Measurements from ENCODE around the gene BCAR1.
"Not testable (repeated sequence)": the region's sequence is repeated elsewhere in the genome, so short reads cannot be mapped to it uniquely, and the experiment has no call there.

BCAR1 gene

DNA sequence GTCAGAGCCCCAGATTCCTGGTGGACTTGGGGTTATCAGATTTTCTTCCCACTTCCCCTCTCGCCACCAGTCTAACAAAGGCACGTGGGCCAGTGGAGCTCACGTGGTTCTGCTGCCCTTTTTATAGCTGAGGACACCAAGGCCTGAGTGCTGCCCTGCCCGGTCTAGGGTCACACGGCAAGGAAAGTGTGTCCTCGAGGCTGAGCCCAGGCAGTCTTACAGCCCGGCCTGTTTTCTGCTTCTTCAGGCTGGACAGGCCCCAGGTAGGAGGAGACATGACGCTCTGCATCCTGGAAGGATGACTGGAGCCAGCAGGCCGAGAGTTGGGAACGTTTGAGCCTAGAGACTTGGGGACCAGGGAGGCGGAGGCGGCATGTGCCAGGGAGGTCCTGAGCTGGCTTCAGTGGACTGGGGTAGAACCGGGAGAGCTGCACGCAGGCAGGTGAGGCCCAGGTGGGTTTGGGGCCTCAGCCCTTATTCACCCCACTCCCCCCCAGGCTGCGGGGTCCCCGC, 29.1 kb downstream of the BCAR1 start:
- DNase-seq = no peak

DNA sequence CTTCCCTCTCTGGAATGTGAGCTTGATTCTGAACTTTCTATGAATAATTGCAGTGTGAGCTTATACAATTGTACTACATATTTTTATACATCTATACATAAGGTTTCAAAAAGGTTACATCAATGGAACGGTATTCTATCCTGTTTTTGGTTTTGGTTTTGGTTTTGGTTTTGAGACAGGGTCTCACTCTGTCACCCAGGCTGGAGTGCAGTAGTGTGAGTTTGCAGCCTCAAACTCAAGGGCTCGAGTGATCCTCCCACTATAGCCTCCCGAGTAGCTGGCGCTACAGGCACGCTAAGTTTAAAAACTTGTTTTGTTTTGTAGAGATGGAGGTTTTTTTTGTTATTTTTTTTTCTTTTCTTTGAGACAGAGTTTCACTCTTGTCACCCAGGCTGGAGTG, 31.6 kb downstream of the BCAR1 start:
- no peak for DNase-seq

DNA sequence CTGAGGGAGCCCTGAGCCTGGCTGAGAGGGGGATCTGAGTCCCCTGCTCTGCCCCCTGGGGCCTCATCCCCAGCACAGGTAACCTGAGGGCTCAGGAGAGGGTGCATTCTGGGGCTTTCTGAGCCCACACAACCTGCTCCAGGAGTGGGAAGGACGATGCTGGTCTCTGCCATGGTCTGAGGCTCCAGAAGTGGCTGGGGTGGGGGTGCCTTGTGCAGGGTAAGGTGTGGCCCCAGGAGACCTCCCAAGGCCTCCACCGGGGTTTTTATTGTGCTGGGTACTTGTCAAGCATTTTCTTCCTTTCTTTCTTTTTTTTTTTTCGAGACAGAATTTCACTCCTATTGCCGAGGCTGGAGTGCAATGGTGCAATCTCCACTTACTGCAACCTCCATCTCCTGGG, 32.3 kb downstream of the BCAR1 start:
- DNase-seq = no peak

DNA sequence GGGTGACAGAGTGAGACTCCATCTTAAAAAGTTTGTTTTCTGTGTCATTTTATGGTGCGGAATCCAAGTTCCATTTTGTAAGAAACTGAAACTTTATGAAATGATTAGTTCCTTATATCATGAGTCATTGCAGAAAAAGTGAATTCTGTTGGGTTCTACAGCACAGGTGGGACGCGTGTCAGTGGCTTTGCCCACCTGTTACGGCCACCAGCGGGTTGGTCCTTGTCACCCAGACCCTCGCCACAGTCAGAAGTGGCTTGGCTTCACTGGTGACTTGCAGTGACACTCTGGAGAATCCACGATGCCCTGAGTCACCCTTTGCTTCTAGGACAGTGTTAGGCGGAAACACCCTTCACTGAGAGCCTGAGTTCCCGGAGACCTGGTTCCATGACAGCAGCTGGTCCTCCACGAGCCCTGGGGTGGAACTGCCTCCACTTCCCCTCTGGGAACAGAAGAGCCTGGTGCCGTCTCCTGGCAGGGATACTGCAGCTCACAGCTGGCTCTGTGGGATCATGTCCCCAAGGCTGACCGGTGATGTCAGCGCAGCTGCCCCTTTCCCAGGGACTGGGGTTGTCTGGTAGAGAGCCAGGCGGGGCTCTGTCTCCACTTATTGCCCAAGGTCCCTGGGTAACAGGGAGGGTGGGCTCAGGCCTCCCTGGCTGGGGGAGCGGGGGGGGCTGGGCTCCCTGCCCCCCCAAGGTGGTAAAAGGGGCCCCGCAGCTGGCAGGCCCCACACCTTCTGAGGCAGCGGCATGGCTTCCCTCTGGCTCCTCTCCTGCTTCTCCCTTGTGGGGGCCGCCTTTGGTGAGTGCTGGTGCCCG, 33.0 kb downstream of the BCAR1 start, which contains the start of gene CTRB1:
CTRB1 (plus strand) TSS at position 733 of the 821 bp plus-strand sequence; CDS start at position 753, 20 bp downstream.
- DNase-seq = no peak

DNA sequence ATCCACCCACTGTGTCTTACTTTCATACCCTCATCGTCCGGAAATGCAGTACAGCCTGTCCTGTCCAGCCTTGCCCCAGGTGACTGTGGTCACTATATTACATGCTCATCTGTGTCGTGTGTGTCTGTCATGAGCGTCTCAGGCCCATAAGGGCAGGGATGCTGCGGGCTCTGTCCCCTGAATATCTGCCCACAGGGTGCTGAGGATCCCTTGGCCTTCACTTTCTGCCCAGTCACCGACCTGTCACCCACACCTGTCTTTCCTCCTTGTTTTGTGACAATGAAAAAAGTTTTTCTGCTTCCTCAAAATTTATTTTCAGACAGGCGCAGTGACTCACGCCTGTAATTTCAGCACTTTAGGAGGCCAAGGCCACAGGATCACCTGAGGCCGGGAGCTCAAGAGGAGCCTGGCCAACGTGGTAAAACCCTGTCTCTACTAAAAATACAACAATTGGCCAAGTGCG, 34.0 kb downstream of the BCAR1 start:
- DNase-seq = no peak

DNA sequence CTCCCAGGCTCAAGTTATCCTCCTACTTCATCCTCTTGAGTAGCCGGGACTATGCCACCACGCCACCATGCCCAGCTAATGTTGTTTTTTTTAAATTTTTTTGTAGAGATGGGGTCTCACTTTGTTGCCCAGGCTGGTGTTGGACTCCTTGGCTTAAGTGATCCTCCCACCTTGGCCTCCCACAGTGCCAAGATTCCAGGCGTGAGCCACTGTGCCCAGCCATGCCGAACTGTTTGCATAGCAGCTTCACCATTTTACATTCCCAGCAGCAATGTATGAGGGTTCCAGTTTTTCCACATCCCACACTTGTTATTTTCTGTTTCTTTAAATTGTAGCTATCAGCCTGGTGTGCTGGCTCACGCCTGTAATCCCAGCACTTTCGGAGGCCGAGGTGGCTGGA, 34.8 kb downstream of the BCAR1 start:
- no peak for DNase-seq

DNA sequence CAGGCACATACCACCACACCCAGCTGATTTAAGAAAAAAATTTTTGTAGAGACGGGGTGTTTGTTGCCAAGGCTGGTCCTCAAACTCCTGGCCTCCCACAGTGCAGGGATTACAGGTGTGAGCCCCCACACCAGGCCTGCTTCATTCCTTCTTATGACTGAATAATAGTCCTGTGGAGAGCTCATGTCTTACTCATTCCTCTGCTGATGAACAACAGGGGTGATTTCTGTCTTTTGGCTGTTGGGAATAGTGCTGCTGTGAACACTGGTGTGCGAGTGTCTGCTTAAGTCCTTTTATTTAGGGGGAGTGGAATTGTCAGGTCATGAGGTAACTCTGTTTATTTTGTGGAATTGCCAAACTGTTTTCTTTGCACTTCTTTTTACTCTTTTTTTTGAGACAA, 35.3 kb downstream of the BCAR1 start:
- DNase-seq = no peak

DNA sequence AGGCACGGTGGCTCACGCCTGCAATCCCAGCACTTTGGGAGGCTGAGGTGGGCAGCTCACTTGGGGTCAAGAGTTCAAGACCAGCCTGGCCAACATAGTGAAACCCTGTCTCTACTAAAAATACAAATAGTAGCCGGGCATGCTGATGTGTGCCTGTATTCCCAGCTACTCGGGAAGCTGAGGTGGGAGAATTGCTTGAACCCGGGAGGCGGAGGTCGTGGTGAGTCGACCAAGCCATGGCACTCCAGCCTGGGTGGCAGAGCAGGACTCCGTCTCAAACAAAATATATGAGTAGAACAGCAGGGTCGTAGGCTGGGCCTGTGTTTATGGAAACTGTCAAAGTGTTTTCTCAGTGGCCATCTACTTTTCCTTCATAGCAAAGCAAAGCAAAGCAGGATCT, 40.1 kb downstream of the BCAR1 start:
- DNase-seq = not testable (repeated sequence)

DNA sequence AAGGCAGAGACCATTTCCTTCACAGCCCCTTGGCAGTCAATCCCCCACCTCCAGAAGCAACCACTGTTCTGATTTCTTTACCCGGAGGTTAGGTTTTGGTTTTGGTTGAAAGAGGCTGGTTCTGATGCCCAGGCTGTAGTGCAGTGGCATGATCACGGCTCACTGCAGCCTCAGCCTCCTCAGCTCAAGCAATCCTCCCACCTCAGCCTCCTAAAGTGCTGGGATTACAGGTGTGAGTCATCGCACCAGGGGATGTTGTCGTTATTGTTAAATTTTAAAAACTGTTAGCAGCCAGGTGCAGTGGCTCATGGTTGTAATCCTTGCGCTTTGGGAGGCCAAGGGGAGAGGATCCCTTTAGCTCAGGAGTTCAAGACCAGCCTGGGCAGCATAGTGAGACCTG, 41.5 kb downstream of the BCAR1 start:
- no peak for DNase-seq

DNA sequence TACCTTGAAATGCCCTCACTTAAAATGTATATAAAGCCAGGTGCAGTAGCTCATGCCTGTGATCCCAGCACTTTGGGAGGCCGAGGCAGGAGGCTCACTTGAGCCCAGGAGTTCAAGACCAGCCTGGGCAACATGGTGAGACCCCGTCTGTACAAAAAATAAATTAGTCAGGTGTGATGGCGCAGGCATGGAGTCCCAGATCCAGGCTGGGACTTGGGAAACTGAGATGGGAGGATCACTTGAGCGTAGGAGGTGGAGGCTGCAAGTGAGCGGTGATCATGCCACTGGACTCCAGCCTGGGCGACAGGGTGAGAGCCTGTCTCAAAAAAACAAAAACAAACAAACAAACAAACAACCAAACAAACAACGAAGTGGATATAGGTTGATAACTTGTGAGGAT, 41.9 kb downstream of the BCAR1 start:
- not testable (repeated sequence) for DNase-seq

DNA sequence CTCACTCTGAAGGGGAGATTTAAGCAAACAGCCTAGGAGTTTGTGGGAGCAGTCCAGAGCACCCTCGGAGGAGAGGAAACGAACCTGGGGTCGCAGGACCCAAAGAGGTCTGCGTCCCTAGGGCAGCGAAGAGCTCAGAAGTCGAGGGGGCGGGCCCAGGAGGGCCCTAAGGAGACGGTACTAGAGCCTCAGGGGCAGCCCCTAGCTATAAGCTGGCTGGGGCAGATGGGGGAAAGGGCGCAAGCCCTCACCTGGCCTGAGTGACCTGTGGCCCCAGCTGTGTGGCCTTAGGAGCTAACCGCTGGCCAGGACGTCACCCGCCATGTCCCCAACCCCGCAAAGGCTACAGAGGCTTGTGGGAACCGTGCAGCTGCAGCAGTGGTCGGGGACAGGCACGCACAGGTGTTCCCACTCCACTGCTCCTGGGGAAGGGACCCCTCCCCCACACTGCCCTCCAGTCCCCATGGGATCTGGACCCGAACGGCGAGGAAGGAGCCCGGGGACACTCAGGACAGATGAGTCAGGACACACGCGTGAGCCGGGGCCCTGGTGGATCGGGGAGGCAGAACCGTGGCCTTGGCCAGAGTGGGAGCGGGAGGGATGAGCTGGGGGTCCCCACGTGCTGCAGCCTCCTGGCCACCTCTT, 42.4 kb downstream of the BCAR1 start:
- DNase-seq = no peak

DNA sequence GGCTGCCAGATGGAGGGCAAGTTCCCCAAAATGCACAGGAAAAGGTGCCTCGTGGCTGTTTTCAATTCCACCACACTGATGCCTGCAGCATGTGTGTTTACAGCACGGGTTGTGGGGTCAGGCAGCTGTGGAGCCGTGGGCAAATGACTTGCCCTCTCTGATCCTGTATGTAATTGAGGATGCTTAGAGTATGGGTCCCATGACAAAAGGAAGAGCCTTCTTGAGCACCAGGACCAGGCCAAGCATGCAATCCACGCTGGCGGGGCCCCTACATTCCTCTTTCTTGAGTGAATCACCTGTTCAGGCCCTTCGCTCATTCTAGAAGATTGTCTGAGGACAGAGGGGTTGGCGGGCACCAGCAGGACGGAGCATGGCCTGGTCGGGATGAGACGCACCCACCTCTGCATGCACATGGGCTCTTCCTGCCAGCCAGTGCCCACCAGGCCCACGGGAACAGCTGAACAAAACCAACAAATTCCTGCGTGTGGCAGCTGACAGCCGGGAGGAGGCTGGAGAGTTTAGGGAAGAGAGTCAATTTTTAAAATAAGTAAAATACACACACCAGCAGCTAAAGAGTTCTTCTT, 43.1 kb downstream of the BCAR1 start:
- DNase-seq = no peak

DNA sequence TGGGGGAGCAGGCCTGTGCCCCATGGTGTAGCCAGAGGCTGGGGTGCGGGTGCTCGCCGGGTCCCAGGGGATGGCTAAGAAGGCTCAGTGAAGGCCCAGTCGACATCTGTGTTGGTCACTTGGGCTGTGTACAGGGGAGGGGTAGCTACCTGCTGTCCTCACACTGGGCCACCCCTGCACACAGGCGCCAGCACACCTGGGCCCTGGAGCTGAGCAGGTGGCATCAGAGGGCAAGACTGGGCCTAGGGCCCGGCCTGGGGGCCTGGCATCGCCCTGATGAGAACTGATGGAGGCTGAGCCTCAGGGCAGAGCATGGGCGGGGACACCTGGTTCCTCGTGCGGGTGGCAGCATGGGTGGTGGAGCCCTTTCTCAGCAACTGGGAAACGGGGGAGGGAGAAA, 43.6 kb downstream of the BCAR1 start:
- DNase-seq = no peak

DNA sequence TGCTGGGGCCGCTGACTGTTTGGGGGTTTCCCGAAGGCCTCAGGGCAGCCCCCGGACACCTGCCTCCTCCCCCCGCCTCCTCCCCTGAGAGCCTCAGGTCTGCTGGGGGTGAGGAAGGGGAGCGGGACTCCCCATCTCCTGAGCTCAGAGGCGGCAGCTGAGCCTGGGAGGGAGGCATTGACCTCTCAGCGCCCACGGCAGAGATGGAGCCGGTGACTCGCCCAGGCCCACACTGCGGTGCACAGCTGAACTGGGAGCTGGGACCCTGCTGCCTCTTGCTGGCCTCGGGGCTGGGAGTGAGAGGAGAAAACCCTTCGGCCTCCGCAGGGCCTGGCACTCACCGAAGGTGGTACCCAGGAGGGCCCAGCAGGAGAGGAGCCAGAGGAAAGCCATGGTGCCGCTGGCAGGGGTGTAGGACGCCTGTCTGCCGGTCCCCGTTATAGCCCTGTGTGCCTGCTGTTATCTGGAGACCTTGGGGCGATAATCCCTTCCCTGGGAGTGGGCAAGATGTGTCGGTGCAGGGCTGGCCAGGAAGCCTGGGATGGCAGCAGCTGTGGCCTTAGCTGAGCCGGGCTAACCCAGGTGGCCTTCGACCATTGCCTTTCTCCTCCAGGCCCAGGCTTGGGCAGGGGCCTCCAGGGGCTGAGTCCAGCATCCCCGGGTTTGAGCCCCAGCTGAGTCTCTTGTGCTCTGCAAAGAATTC, 44.5 kb downstream of the BCAR1 start, which contains the start of gene CTRB2:
CTRB2 (minus strand) TSS at position 413 of the 703 bp plus-strand sequence; CDS start at position 393, 20 bp downstream.
- DNase-seq = no peak

DNA sequence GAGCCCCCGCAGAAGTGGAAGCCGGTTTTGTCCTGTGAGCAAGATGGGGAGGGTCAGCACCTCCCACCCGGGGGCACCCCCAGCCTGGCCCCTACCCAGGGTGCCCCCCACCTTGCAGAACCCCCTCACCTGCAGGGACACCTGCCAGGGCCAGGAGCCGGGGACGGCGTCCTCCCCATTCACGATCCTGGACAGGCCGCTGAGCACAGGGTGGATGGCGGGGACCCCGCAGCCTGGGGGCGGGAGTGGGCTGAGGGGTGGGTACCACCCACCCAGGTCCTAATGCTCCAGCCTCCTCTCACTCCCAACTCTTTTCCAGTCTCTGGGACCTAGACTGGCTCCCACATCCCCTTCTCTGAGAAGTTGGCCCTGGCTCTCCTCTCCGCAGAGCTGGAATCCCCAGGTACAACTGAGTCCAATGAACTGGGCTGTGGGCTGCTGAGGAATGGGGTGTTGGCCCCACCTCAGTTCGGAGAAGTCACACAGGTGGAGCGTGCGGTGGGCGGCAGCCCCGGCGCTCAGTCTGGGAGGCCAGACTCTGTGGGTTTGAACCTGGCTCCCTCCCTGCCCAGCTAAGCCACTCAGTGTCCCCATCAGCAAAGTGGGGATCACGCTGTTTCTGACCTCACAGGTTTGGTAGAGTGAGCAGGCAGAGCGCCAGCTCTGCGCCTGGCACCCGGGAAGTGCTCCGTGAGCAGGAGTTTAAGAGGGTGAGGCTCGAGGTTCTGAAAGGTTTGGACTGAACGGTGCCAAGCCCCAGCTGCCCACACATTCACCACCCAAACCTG, 45.3 kb downstream of the BCAR1 start:
- DNase-seq = not testable (repeated sequence)

DNA sequence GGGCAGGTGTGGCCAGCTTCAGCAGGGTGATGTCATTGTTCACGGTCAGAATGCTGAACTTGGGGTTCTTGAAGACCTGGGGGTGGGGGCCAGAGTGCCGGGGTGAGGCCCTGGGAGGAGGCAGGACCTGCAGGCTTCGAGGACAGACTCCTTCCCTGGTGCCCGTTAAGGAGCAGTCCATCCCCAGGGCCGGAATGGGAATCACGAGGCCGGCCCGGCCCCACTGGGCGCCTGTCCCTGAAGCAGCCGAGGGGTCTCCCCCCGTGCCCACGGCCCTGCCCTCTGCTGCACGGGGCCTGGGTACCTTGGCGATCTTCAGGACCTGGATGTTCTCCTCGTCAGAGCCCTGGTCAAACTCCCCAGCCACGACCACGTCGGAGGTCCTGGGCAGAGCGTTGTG, 46.0 kb downstream of the BCAR1 start:
- not testable (repeated sequence) for DNase-seq

DNA sequence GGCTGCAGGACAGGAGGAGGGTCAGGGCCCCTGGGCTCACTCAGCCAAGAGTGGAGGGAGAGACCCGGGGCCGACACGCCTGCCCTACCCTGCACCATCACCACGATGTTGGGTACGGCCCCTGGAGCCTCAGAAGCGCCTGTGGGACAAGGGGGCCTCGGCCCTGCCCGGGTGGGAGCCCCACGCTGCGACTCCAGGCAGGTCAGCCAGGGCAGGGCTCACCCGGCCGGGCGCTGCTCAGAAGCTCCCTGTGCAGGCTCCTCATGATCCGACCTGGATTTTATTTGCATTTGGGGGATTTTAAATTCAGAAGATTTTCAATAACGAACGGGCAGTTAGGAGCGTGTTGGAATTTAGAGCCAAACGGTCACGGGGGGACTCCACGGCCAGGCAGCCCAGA, 46.5 kb downstream of the BCAR1 start:
- DNase-seq = not testable (repeated sequence)

DNA sequence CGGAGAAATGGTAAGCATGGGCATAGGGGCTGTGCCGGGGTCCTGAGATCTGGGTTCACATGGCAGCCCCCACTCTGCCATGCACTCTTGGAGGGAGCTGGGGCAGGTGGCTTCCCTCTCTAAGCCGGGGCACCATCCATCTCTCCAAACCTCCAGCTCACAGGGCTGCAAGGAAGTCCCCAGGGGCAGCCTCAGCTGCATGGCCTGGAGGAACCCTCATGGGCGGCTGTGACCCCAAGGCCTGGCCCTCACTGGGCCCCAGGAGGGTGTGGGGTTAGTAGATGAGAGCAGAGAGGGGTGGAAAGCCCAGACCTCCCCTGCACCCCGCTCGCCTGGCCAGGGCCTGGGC, 47.0 kb downstream of the BCAR1 start:
- no peak for DNase-seq

DNA sequence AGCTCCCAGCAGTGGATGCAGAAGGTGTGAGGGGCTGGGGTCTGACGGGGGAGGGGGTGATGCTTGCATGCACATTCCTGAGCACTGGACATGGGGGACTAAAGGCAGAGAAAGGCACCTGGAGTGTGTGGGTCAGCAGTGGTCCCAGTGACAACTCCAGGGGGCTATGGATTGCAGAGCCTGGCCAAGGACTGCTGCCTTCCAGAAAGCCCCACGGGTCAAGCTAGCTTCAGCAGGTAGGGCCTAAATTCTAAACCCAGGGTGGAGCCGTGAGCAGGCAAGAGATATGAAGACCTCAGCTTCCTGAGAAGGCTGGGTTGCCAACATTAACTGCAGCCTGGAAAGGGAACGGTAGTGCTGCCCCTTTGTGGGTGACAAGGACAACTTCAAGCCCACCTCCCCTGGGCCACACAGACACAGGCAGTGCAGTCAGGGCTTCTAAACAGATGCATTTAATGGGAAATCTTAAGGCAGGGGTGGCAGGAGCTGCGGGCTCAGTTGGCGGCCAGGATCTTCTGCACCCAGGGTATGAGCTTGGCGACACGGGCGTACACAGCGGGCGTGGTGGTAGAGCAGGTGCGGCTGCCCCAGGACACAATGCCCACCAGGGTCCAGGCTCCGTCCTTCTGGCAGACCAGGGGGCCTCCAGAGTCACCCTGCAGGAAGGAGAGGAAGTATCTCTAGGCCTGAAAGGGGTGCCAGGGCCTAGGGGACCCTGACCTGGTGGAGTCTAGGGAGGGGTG, 47.6 kb downstream of the BCAR1 start:
- no peak for DNase-seq

DNA sequence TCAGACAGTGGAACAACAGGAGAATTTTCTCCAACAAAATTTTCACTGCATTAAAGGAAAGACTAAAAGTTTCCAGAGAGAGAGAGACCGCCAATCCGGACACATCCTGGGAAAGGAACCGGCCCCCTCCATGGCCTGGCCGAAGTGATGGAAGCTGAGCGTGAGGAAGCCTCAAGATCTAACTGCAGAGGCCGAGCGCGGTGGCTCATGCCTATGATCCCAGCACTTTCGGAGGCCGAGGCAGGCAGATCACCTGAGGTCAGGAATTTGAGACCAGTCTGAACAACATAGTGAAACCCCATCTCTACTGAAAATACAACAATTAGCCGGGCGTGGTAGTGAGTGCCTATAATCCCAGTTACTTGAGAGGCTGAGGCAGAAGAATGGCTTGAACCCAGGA, 48.3 kb downstream of the BCAR1 start:
- DNase-seq = no peak

DNA sequence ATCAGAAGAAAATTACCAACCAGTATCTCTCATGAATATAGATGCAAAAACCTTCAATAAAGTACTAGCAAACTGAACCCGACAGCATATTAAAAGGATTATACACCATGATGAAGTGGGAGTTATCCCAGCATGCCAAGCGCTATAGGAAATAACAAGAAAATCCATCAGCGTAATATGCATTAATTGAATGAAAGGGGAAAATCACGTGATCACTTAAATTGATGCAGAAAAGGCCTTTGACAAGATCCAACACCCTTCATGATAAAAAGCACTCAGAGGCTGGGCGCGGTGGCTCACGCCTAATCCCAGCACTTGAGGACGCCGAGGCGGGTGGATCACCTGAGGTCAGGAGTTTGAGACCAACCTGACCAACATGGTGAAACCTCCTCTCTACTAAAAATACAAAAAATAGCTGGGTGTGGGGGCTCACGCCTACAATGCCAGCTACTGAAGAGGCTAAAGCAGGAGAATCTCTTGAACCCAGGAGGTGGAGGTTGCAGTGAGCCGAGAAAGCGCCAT, 49.3 kb downstream of the BCAR1 start:
- DNase-seq = no peak
